ENCODE results near the gene STOM.
"Not testable (repeated sequence)": the region's sequence is repeated elsewhere in the genome, so short reads cannot be mapped to it uniquely, and the experiment has no call there.

The STOM gene

GRCh38 chr9:121301881-121302286 is 68.2 kb downstream of the STOM start:
- no peak for DNase-seq (ENCODE audit: low read depth in 2 of 2)

DNA sequence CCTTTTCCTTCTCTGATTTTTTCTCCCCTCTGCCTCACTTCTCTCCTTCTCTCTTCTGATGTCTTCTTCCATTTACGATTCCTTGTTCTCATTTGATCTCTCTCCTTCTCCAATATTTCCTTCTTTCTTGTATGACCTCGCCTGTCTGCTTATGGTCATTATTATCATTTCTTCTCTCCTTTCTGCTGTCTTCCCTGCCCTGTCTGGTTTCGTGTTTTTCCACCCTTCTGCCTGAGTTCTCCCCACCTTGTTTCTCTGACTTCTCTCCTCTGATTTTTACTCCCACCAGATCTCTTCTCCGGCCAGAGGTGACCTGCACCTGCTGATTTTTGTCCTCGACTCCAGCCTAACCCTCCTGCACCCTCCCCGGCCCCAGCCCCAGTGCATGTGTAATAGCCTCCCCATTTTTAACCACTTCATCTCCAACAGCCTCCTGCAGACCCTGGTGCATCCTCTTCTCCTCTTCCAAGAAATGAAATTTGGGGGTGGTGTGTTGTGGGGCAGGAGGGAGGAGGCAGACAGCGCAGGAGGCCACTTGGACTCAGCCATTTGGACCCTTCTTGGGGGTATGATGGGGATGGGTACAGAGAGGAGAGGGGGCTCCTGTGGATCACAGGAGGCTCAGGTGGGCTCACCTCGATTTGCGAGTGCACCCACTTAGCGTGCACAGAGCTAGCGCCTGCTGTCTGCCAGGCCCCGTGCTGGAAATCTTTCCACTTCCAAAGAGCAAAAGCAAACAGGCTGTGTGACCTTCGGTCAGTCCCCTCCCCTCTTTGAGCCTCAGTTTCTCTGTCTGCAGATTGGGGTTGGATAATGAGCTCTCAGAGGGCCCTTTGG is 69.5 kb downstream of the STOM start:
- no peak for DNase-seq (ENCODE audit: low read depth in 2 of 2)

GRCh38 chr9:121299467-121300282 is 70.4 kb downstream of the STOM start:
- DNase-seq (ENCODE audit: low read depth in 2 of 2) = no peak

- DNase-seq (ENCODE audit: low read depth in 2 of 2) = no peak
Measured at GRCh38 chr9:121298689-121299466, 71.2 kb downstream of the STOM start.

GRCh38 chr9:121298016-121298538 is 72.0 kb downstream of the STOM start:
- DNase-seq (ENCODE audit: low read depth in 2 of 2) = no peak

DNA sequence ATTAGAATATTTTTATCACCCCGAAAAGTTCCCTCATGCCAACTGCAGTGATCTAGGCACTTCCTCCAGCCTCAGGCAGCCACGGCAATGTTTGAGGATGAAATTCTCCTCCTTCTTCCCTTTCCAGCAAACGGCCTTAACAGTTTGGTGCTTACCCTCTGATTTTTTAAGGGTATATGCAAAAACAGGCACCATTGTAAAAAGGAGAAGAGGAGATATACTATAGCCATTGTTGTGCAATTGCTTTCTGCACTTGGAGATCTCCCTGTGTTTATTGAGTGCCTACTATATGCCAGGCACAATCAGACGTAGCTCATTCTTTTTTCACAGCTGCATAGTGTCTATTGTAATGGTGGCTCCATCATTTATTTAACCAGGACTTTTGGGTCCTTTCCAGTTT is 72.7 kb downstream of the STOM start:
- DNase-seq (ENCODE audit: low read depth in 2 of 2) = no peak

- DNase-seq (ENCODE audit: low read depth in 2 of 2) = no peak
Measured at GRCh38 chr9:121296213-121297127, 73.6 kb downstream of the STOM start.

DNA sequence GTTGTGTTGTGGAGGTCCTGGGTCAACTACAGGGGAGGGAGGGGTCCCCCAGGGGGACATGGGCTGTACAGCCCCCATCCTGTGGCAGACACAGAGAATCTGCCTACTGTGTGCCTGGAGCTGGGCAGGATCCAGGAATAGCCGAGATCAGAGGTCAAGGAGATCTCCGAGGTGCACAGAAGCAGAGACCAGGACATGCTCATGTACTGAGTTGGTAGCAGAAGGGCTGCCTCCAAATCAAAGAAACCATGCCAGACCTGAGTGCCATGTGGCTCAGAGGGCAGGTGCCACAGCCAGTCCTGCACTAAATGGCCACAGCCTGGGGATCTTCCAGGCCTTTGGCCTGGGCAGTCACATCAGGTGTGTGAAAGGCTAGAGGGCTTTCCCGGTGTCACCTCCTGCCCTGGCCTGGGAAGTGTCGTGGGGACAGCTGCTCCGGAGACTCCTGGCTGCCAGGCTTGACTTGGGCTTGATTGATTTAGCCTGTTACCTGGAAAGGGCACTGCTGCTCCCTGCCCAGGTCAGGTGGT is 74.3 kb downstream of the STOM start:
- DNase-seq (ENCODE audit: low read depth in 2 of 2) = no peak

DNA sequence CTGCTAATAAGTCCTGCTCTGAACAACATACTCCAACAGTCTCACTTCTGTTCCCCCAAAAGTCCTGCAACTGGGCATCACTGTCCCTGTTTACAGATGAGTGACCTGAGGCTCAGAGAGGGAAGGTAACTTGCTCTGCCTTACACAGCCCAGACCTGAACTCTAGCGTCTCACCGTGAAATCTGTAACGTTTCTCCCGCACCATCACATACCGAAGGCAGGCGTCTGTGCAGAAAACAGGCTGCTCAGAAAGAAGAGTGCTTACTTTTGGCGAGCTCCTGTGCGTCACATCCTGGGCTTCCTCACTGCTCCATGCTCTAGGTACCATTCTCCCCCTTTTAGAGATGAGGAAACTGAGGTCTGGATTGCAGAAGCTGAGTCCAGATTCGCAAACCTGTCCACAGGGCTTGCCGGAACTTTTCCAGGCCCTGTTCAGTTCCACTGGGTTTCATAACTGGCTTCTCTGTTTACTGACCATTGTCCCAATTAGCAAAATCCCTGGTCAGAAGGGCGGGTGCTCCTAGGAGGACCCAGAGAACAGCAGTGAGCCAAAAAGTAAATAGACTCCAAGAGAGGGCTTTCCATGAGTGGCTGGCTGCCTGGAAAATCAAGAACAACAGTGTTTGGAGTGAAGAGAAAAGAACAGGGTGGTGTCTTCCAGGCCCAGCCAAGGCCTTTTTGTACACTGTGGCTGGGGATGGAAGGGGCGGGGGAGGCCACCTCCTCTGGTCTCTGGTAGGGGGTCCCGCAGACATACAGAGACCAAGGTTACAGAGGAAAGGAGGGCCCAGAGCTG is 75.0 kb downstream of the STOM start:
- DNase-seq (ENCODE audit: low read depth in 2 of 2) = no peak

GRCh38 chr9:121294151-121294743 is 75.8 kb downstream of the STOM start:
- DNase-seq (ENCODE audit: low read depth in 2 of 2) = no peak

DNA sequence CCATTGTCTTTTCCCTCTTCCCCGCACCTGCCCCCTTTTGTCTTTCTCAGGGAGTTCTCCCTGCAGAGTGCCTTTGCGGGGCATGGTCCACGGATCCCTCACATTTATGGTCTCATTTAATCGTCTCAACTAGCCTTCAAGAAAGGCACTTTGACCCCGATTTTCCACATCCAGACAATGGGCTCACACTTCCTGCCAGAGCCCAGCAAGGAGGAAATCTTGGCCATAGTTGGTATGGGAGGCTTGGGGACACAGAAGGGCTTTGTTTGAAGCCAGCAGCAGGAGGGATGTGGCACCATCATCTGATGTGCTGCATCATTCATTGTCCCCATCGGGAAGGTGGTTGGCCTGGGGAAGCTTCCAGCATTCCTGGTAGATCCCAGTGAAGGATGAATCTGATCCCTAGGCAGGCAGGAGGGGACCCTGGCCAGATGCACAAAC is 77.2 kb downstream of the STOM start:
- no peak for DNase-seq (ENCODE audit: low read depth in 2 of 2)

GRCh38 chr9:121292051-121292450 is 78.0 kb downstream of the STOM start:
- DNase-seq (ENCODE audit: low read depth in 2 of 2) = no peak

- not testable (repeated sequence) for DNase-seq (ENCODE audit: low read depth in 2 of 2)
Measured at GRCh38 chr9:121291536-121291935, 78.5 kb downstream of the STOM start.

DNA sequence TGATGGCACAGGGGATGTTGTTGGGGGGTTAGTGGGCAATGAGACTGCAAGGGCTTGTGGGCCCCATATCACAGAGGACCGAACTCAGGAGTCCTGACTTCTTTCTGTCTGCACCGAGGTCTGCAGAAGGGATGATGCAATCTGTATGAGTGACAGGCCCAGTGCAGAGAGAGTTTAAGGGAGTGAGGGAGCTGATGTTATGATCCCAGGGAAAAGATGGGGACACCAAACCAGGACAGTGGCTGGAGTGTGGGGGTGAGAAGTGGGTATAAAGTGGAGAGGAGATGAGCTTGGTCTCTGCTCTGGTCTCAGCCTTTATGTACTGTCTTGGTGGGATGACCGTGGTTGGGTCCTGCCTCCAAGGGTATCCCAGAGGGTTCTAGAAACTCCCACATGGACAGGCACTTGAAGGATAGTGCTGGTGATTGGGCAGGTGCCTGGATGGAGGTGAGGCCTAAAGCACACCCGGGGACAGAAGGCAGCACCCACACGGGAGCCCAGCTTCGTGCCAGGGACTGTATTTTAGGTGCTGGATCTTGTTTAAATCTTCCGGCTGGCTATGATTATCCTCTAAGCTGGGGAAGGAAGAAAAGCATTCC is 80.2 kb downstream of the STOM start:
- no peak for DNase-seq (ENCODE audit: low read depth in 2 of 2)

GRCh38 chr9:121289026-121289771 is 80.9 kb downstream of the STOM start:
- peak; percentile 51 to 54 for DNase-seq (ENCODE audit: low read depth in 2 of 2)
